Measurements from ENCODE around the gene GNB1. TPM values are rescaled to one million over a fixed set of nuclear protein-coding genes. Genes with fewer than 3 reads are reported as not detected.
"Not testable (repeated sequence)": the region's sequence is repeated elsewhere in the genome, so short reads cannot be mapped to it uniquely, and the experiment has no call there.

GNB1 gene
- total RNA-seq, 1 donor, result 101 TPM

GRCh38 chr1:1873186-1873585, 17.7 kb downstream of the GNB1 start:
- no peak overlapping the region for H3K4me3 ChIP-seq (ENCODE audit: low read length)
- H3K9me3 ChIP-seq (ENCODE audit: low read depth, low read length), result no peaks in the 10 kb centered on the region
- peaks cover 81% of the 10 kb centered on the region for H3K4me1 ChIP-seq (ENCODE audit: insufficient read depth, low read length)
- H3K27me3 ChIP-seq (ENCODE audit: insufficient read depth, low read length), result no peaks in the 10 kb centered on the region

- no peaks in the 10 kb centered on the region for H3K9me3 ChIP-seq (ENCODE audit: low read depth, low read length)
- H3K4me1 ChIP-seq (ENCODE audit: insufficient read depth, low read length), result peaks cover 77% of the 10 kb centered on the region
- H3K4me3 ChIP-seq (ENCODE audit: low read length), result no peak overlapping the region
- no peaks in the 10 kb centered on the region for H3K27me3 ChIP-seq (ENCODE audit: insufficient read depth, low read length)
Measured at GRCh38 chr1:1872329-1872994, 18.4 kb downstream of the GNB1 start.

- Histone ChIP-seq H3K27me3 (ENCODE audit: insufficient read depth, low read length) (no peaks in the 10 kb centered on the region), H3K4me3 (ENCODE audit: low read length) (no peak overlapping the region), H3K4me1 (ENCODE audit: insufficient read depth, low read length) (peaks cover 73% of the 10 kb centered on the region), H3K9me3 (ENCODE audit: low read depth, low read length) (no peaks in the 10 kb centered on the region)
Measured at GRCh38 chr1:1869469-1869868, 21.4 kb downstream of the GNB1 start.

GRCh38 chr1:1867164-1867563, 23.7 kb downstream of the GNB1 start:
- peaks cover 77% of the 10 kb centered on the region for H3K4me1 ChIP-seq (ENCODE audit: insufficient read depth, low read length)

GRCh38 chr1:1862905-1863547, 27.9 kb downstream of the GNB1 start:
- H3K9me3 ChIP-seq (ENCODE audit: low read depth, low read length), result no peaks in the 10 kb centered on the region
- no peaks in the 10 kb centered on the region for H3K27me3 ChIP-seq (ENCODE audit: insufficient read depth, low read length)
- no peak overlapping the region for H3K4me3 ChIP-seq (ENCODE audit: low read length)
- peaks cover 80% of the 10 kb centered on the region for H3K4me1 ChIP-seq (ENCODE audit: insufficient read depth, low read length)

More at GRCh38 chr1:1867164-1867563, 23.7 kb downstream of the GNB1 start:
- Histone ChIP-seq H3K4me3 (ENCODE audit: low read length) (no peak overlapping the region), H3K27me3 (ENCODE audit: insufficient read depth, low read length) (no peaks in the 10 kb centered on the region), H3K9me3 (ENCODE audit: low read depth, low read length) (no peaks in the 10 kb centered on the region)

- not testable (repeated sequence) for H3K4me3 ChIP-seq (ENCODE audit: low read length); H3K9me3 ChIP-seq (ENCODE audit: low read depth, low read length); H3K27me3 ChIP-seq (ENCODE audit: insufficient read depth, low read length)
- H3K4me1 ChIP-seq (ENCODE audit: insufficient read depth, low read length), result peaks cover 92% of the 10 kb centered on the region
Measured at GRCh38 chr1:1861761-1862310, 29.1 kb downstream of the GNB1 start.

- Histone ChIP-seq H3K9me3 (ENCODE audit: low read depth, low read length) (no peaks in the 10 kb centered on the region), H3K4me1 (ENCODE audit: insufficient read depth, low read length) (peaks cover 96% of the 10 kb centered on the region), H3K4me3 (ENCODE audit: low read length) (no peak overlapping the region), H3K27me3 (ENCODE audit: insufficient read depth, low read length) (no peaks in the 10 kb centered on the region)
Measured at GRCh38 chr1:1861339-1861730, 29.6 kb downstream of the GNB1 start.

GRCh38 chr1:1859970-1860697, 30.8 kb downstream of the GNB1 start:
- H3K9me3 ChIP-seq (ENCODE audit: low read depth, low read length); H3K27me3 ChIP-seq (ENCODE audit: insufficient read depth, low read length); H3K4me3 ChIP-seq (ENCODE audit: low read length): not testable (repeated sequence)
- peaks cover 93% of the 10 kb centered on the region for H3K4me1 ChIP-seq (ENCODE audit: insufficient read depth, low read length)

- H3K27me3 ChIP-seq (ENCODE audit: insufficient read depth, low read length), result no peaks in the 10 kb centered on the region
- peaks cover 78% of the 10 kb centered on the region for H3K4me1 ChIP-seq (ENCODE audit: insufficient read depth, low read length)
- no peaks in the 10 kb centered on the region for H3K9me3 ChIP-seq (ENCODE audit: low read depth, low read length)
- no peak overlapping the region for H3K4me3 ChIP-seq (ENCODE audit: low read length)
Measured at GRCh38 chr1:1858382-1859086, 32.4 kb downstream of the GNB1 start.

GRCh38 chr1:1857096-1857703, 33.7 kb downstream of the GNB1 start:
- no peak overlapping the region for H3K4me3 ChIP-seq (ENCODE audit: low read length)
- H3K9me3 ChIP-seq (ENCODE audit: low read depth, low read length), result no peaks in the 10 kb centered on the region
- H3K27me3 ChIP-seq (ENCODE audit: insufficient read depth, low read length), result no peaks in the 10 kb centered on the region
- H3K4me1 ChIP-seq (ENCODE audit: insufficient read depth, low read length), result peaks cover 73% of the 10 kb centered on the region

GRCh38 chr1:1856161-1856560, 34.7 kb downstream of the GNB1 start:
- H3K27me3 ChIP-seq (ENCODE audit: insufficient read depth, low read length); H3K4me3 ChIP-seq (ENCODE audit: low read length); H3K9me3 ChIP-seq (ENCODE audit: low read depth, low read length): not testable (repeated sequence)
- H3K4me1 ChIP-seq (ENCODE audit: insufficient read depth, low read length), result peaks cover 63% of the 10 kb centered on the region

- Histone ChIP-seq H3K27me3 (ENCODE audit: insufficient read depth, low read length) (no peaks in the 10 kb centered on the region), H3K4me3 (ENCODE audit: low read length) (no peak overlapping the region), H3K9me3 (ENCODE audit: low read depth, low read length) (no peaks in the 10 kb centered on the region), H3K4me1 (ENCODE audit: insufficient read depth, low read length) (peaks cover 48% of the 10 kb centered on the region)
Measured at GRCh38 chr1:1853593-1854257, 37.2 kb downstream of the GNB1 start.

- peaks cover 42% of the 10 kb centered on the region for H3K4me1 ChIP-seq (ENCODE audit: insufficient read depth, low read length)
- no peaks in the 10 kb centered on the region for H3K27me3 ChIP-seq (ENCODE audit: insufficient read depth, low read length)
- H3K4me3 ChIP-seq (ENCODE audit: low read length), result no peak overlapping the region
- no peaks in the 10 kb centered on the region for H3K9me3 ChIP-seq (ENCODE audit: low read depth, low read length)
Measured at GRCh38 chr1:1852619-1853414, 38.1 kb downstream of the GNB1 start.
